Transverse colon (tissue), 4 donors: Measurements from ENCODE around the gene RAC2. TPM values are rescaled to one million over a fixed set of nuclear protein-coding genes. Genes with fewer than 3 reads are reported as not detected.
A peak's percentile ranks its signal among the peaks of the same experiment; 100 is the strongest.

ENCODE experiments used
- DNase-seq: peaks from one replicate; pipeline ENCODE4 v3.0.0-alpha.2; 2019
- H3K27ac ChIP-seq, 4 donors: fragments of 200-600 bp; sonication (generic); 2 replicates each; pipeline ENCODE4 v1.5.1; 2016 to 2018; ENCODE audit warnings: inconsistent platforms in 4 of 4
- H3K27me3 ChIP-seq: fragments of 200-600 bp; sonication (generic); 2 replicates; pipeline ENCODE4 v1.5.1; 2017; ENCODE audit warnings: inconsistent platforms
- H3K36me3 ChIP-seq, 4 donors: fragments of 200-600 bp; sonication (generic); 2 replicates each; pipeline ENCODE4 v1.5.1; 2017 to 2019; ENCODE audit warnings: inconsistent platforms in 4 of 4
- H3K4me1 ChIP-seq, 4 donors: fragments of 200-600 bp; sonication (generic); 2 replicates each; pipeline ENCODE4 v1.5.1; 2017 to 2020; ENCODE audit warnings: inconsistent platforms in 4 of 4
- H3K4me3 ChIP-seq, 4 donors: fragments of 200-600 bp; sonication (generic); 1 replicate in 1 of 4; 2 replicates in 3 of 4; pipeline versions ENCODE4 v1.5.1 to v1.6.1; 2017 to 2019; ENCODE audit warnings: inconsistent platforms in 4 of 4
- H3K9me3 ChIP-seq, 2 donors: fragments of 200-600 bp; sonication (generic); 2 replicates each; pipeline ENCODE4 v1.5.1; 2017 to 2019; ENCODE audit warnings: inconsistent platforms in 2 of 2
- CTCF ChIP-seq, 5 experiments: fragments of 200-600 bp in 3 of 5; fragments of 450-650 bp in 2 of 5; sonication (generic) in 3 of 5; IDR thresholded peaks; 1 replicate in 2 of 5; 2 replicates in 3 of 5; pipeline ENCODE4 v1.5.1; 2016 to 2017; ENCODE audit warnings: antibody characterized with exemption in 5 of 5, inconsistent platforms in 3 of 5, mild to moderate bottlenecking in 2 of 5, moderate library complexity in 1 of 5
- EP300 ChIP-seq: sonication (generic); formaldehyde crosslinking; IDR thresholded peaks from one replicate; pipeline ENCODE4 v1.6.1; 2017; ENCODE audit warnings: antibody characterized with exemption, low read depth
- POLR2A ChIP-seq: fragments of 450-650 bp; IDR thresholded peaks from one replicate; pipeline ENCODE4 v1.6.1; 2016; ENCODE audit warnings: antibody characterized with exemption, mild to moderate bottlenecking, moderate library complexity
- POLR2AphosphoS5 ChIP-seq, 3 donors: sonication (generic); formaldehyde crosslinking; IDR thresholded peaks; one replicate each; pipeline ENCODE4 v1.6.1; 2016; ENCODE audit warnings: antibody characterized with exemption in 3 of 3
- WGBS, 2 donors: methylation state at CpG; one replicate each; pipeline ENCODE4 v1.1.5; 2018; ENCODE audit warnings: low coverage in 1 of 2; 5-methylcytosine and 5-hydroxymethylcytosine counted together
- in situ Hi-C, 4 donors: fragments of 200-750 bp; cut with MboI; loops; one replicate each; pipeline versions ENCODE4 v1.15.0 to v1.15.1; 2017; ENCODE audit warnings: low sequenced_read_pairs in 3 of 4, low pct_ligation_motif_present in 1 of 4, low pct_unique_long_range_greater_than_20kb in 1 of 4
- intact Hi-C: fragments of 100-400 bp; cut with DNase I; formaldehyde crosslinking; loops from one replicate; pipeline ENCODE4 v1.15.1; 2023; ENCODE audit warnings: low total_unique reads
- total RNA-seq, 4 donors: library from RNA; depleted of rRNA; stranded (reverse); fragments of >200 nt; gene quantifications; one replicate each; pipeline ENCODE4 v1.1.0, GENCODE V29; 2016

RAC2 gene
- total RNA-seq, 4 donors from 2014 or later = 5.2 to 36.3 (median 24.0) TPM

- DNase-seq = peak; percentile 6
- in situ Hi-C loops = no loop called here
- Histone ChIP-seq H3K4me1 (peaks cover 0 to 12% (median 6%) of the 10 kb centered on the region in 4 donors), H3K36me3 (no peaks in the 10 kb centered on the region), H3K27me3 (no peaks in the 10 kb centered on the region), H3K9me3 (no peaks in the 10 kb centered on the region), H3K4me3 (no peak overlapping the region), H3K27ac (no peak overlapping the region)
- TF ChIP-seq POLR2AphosphoS5 (IDR thresholded peaks at IDR 0.05) (no peak), POLR2A (no peak), EP300 (no peak), CTCF (IDR thresholded peaks at IDR 0.05) (no peak)
- intact Hi-C loops = no loop called here
- WGBS, 2 donors = 80 to 86% methylated on average over 2 to 10 of the region's 10 CpGs
Measured at GRCh38 chr22:37239336-37240239, 4.5 kb downstream of the RAC2 start.

GRCh38 chr22:37237371-37238268 is 6.4 kb downstream of the RAC2 start:
- H3K27me3 ChIP-seq = no peaks in the 10 kb centered on the region
- H3K4me1 ChIP-seq = peaks cover 0 to 3% (median 0%) of the 10 kb centered on the region in 4 donors
- in situ Hi-C loops = no loop called here
- H3K36me3 ChIP-seq = no peaks in the 10 kb centered on the region
- TF ChIP-seq POLR2A (no peak), EP300 (no peak), POLR2AphosphoS5 (IDR thresholded peaks at IDR 0.05) (no peak), CTCF (IDR thresholded peaks at IDR 0.05) (no peak)
- 76% methylated on average over 16 to 20 of the region's 20 CpGs for whole genome bisulfite sequencing, 2 donors
- H3K27ac ChIP-seq = peak overlapping the region in 1 of 4 donors; percentile 37
- no peaks in the 10 kb centered on the region for H3K9me3 ChIP-seq
- intact Hi-C loops = no loop called here
- H3K4me3 ChIP-seq = no peak overlapping the region
- peak; percentile 4 for DNase-seq

- WGBS, 2 donors = 87% methylated on average over 3 of the region's 3 CpGs; no CpG with 5 or more reads in 1 of the 2 donors
- H3K27ac ChIP-seq = no peak overlapping the region
- in situ Hi-C loops = no loop called here
- TF ChIP-seq POLR2AphosphoS5 (IDR thresholded peaks at IDR 0.05) = no peak
- no peak for TF ChIP-seq CTCF (IDR thresholded peaks at IDR 0.05)
- no peak for TF ChIP-seq POLR2A
- TF ChIP-seq EP300 = no peak
- no peaks in the 10 kb centered on the region for H3K27me3 ChIP-seq
- no peaks in the 10 kb centered on the region for H3K9me3 ChIP-seq
- H3K4me3 ChIP-seq = no peak overlapping the region
- intact Hi-C loops = no loop called here
- DNase-seq = peak; percentile 3
- H3K4me1 ChIP-seq = no peaks in the 10 kb centered on the region
- no peaks in the 10 kb centered on the region for H3K36me3 ChIP-seq
Measured at GRCh38 chr22:37235897-37236607, 8.0 kb downstream of the RAC2 start.
